ENCODE measurements around the gene YLPM1. TPM values are rescaled to one million over a fixed set of nuclear protein-coding genes. Genes with fewer than 3 reads are reported as not detected.

YLPM1 gene
- total and polyA plus RNA-seq, 2 donors (not counting 1 experiment from before 2014, with no cell fraction given): 22.4 to 116 TPM

DNA sequence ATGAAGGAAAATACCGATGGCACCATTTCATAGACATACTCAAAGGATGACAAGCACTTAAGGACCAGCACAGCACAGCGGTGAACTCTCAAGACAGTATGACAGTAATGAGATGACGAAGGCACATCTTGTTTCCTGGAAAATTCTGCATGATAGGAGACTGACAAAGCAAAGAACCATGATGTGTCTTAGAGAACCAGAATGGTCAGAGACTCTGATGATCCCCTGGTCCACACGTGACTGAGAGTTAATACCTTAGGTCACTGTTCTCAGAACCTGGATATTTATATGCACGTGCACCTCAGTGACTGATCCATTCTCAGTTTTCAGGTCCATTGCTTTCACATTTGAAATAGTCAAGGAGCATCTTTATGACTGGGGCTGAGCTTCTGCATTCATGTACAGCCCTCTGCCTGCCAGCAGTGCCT is 77.5 kb downstream of the YLPM1 start:
- intact Hi-C loops (cut with micrococcal nuclease): no loop called here
- CTCF ChIA-PET: interaction anchor here (4.1 to 6.4 kb wide), 2 partner anchors 19 to 65 kb away, joined by 16 to 54 read pairs; no protein-coding TSS in a partner anchor
- Mint-ChIP-seq H3K4me1 (peaks cover 64% of the 10 kb centered on the region), H3K27ac (peak overlapping the region; percentile 80), H3K9me3 (ENCODE audit: insufficient read depth) (no peaks in the 10 kb centered on the region), H3K4me3 (no peak overlapping the region), H3K27me3 (no peaks in the 10 kb centered on the region)
- H3K27ac ChIP-seq (ENCODE audit: low read length in 2 of 2): peak overlapping the region; percentile 70 to 77
- DNase-seq: peak; percentile 26
- peaks cover 55 to 56% of the 10 kb centered on the region in 2 donors for H3K4me1 ChIP-seq (ENCODE audit: control insufficient read depth in 2 of 2, insufficient read depth in 2 of 2, low read length in 2 of 2)
- no peaks in the 10 kb centered on the region for H3K9me3 ChIP-seq (ENCODE audit: control extremely low read depth in 1 of 3, control insufficient read depth in 2 of 3, insufficient read depth in 1 of 3, low read length in 2 of 3)
- 71% methylated on average over 4 of the region's 5 CpGs for WGBS (ENCODE audit: insufficient coverage)
- ATAC-seq (ENCODE audit: low read depth): peak; percentile 10
- no peaks in the 10 kb centered on the region for H3K36me3 ChIP-seq (replicated peaks in 1 of 2; ENCODE audit: control extremely low read depth in 1 of 2, control insufficient read depth in 1 of 2, extremely low read depth in 1 of 2, insufficient read depth in 2 of 2, low read length in 1 of 2)
- H3K4me3 ChIP-seq (ENCODE audit: control extremely low read depth in 1 of 5, extremely low read depth in 1 of 5, insufficient read depth in 1 of 5, low read depth in 2 of 5, low read length in 4 of 5): no peak overlapping the region
- H3K9ac ChIP-seq (ENCODE audit: low read length): peak overlapping the region; percentile 3
- no peaks in the 10 kb centered on the region for H3K79me2 ChIP-seq (ENCODE audit: control insufficient read depth, insufficient read depth, low read length)
- POLR2A ChIA-PET: no interaction called here
- no peak for TF ChIP-seq EZH2 (IDR thresholded peaks at IDR 0.05; ENCODE audit: borderline replicate concordance, insufficient read depth, low read depth, low read length, poor library complexity, severe bottlenecking)
- TF ChIP-seq, protein P1, sequence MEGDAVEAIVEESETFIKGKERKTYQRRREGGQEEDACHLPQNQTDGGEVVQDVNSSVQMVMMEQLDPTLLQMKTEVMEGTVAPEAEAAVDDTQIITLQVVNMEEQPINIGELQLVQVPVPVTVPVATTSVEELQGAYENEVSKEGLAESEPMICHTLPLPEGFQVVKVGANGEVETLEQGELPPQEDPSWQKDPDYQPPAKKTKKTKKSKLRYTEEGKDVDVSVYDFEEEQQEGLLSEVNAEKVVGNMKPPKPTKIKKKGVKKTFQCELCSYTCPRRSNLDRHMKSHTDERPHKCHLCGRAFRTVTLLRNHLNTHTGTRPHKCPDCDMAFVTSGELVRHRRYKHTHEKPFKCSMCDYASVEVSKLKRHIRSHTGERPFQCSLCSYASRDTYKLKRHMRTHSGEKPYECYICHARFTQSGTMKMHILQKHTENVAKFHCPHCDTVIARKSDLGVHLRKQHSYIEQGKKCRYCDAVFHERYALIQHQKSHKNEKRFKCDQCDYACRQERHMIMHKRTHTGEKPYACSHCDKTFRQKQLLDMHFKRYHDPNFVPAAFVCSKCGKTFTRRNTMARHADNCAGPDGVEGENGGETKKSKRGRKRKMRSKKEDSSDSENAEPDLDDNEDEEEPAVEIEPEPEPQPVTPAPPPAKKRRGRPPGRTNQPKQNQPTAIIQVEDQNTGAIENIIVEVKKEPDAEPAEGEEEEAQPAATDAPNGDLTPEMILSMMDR (IDR thresholded peaks at IDR 0.05): no peak
- H4K20me1 ChIP-seq (ENCODE audit: control insufficient read depth, insufficient read depth, low read length, poor library complexity, severe bottlenecking): no peaks in the 10 kb centered on the region
- no peak overlapping the region for H2AFZ ChIP-seq (ENCODE audit: insufficient read depth, low read depth, low read length, poor library complexity, severe bottlenecking)
- H3K4me2 ChIP-seq (replicated peaks; ENCODE audit: low read depth, low read length, poor library complexity, severe bottlenecking): peak overlapping the region; percentile 45
- no peaks in the 10 kb centered on the region for H3K27me3 ChIP-seq (replicated peaks in 1 of 4; ENCODE audit: control extremely low read depth in 1 of 4, control insufficient read depth in 3 of 4, insufficient read depth in 4 of 4, low read length in 3 of 4)

All from B cell (primary cell).